ENCODE measurements around the gene ACTA1.
"Not testable (repeated sequence)": the region's sequence is repeated elsewhere in the genome, so short reads cannot be mapped to it uniquely, and the experiment has no call there.

- TF ChIP-seq CTCF (conservative IDR thresholded peaks at IDR 0.05; ENCODE audit: low read length); EZH2phosphoT487 (IDR thresholded peaks at IDR 0.05; ENCODE audit: borderline replicate concordance, low read depth, low read length): not testable (repeated sequence)
Measured at GRCh38 chr1:229475859-229476258, 42.0 kb upstream of the ACTA1 start.

All from OCI-LY7 (cell line).